Endothelial cell of umbilical vein (primary cell): Measurements from ENCODE around the gene ERAP2. TPM values are rescaled to one million over a fixed set of nuclear protein-coding genes. Genes with fewer than 3 reads are reported as not detected.

ENCODE experiments used
- BruUV-seq: library from RNA; stranded (reverse); fragments of 400-500 nt; replicated peaks from 2 replicates; lab custom pipeline; 2021; lab: Mats Ljungman, UMichigan
- CTCF ChIA-PET: fragments of 300-600, 350-600 bp; sonication (Branson Sonifier 250); formaldehyde crosslinking; loops from one replicate; lab custom pipeline; 2021; ENCODE audit warnings: antibody characterized with exemption, inconsistent platforms; lab: Charles Lee
- POLR2A ChIA-PET: fragments of 300-600, 350-600 bp; sonication (Branson Sonifier 250); formaldehyde crosslinking; loops from one replicate; lab custom pipeline; 2021; ENCODE audit warnings: antibody characterized with exemption, inconsistent platforms; lab: Charles Lee
- DNase-seq: peaks from one replicate; pipeline ENCODE4 v3.0.0-alpha.2; 2011; ENCODE audit warnings: low read depth, low spot score
- FAIRE-seq: peaks from 2 replicates; lab custom pipeline; 2011; peaks lifted over from hg19 to GRCh38; lab: Jason Lieb, UNC
- H2AFZ ChIP-seq: 2 replicates; pipeline ENCODE4 v1.6.0; 2012; ENCODE audit warnings: low read depth, low read length, control low read depth, inconsistent platforms
- H3K27ac ChIP-seq: 2 replicates; pipeline ENCODE4 v1.5.1; 2011; ENCODE audit warnings: low read depth, mild to moderate bottlenecking, control low read depth, low read length, moderate library complexity; ENCODE audit not compliant: insufficient read depth
- H3K27me3 ChIP-seq, 2 experiments: 2 replicates each; pipeline versions ENCODE4 v1.6.0 to v1.6.1; 2011; ENCODE audit warnings: low read length in 2 of 2, mixed read lengths in 1 of 2; ENCODE audit not compliant: control insufficient read depth in 2 of 2, insufficient read depth in 2 of 2
- H3K36me3 ChIP-seq, 2 experiments: 2 replicates in 1 of 2; 3 replicates in 1 of 2; pipeline ENCODE4 v1.5.1; 2011; ENCODE audit warnings: low read length in 2 of 2, mild to moderate bottlenecking in 1 of 2, moderate library complexity in 1 of 2; ENCODE audit not compliant: control insufficient read depth in 2 of 2, insufficient read depth in 2 of 2; ENCODE audit errors: extremely low read depth in 1 of 2
- H3K4me1 ChIP-seq: 3 replicates; pipeline ENCODE4 v1.5.1; 2011; ENCODE audit warnings: mild to moderate bottlenecking, low read length; ENCODE audit not compliant: control insufficient read depth, insufficient read depth; ENCODE audit errors: extremely low read depth
- H3K4me2 ChIP-seq: 2 replicates; pipeline ENCODE4 v1.6.1; 2011; ENCODE audit warnings: low read length, control low read depth, mixed read lengths; ENCODE audit not compliant: insufficient read depth
- H3K4me3 ChIP-seq, 3 experiments: fragments of 200-600 bp in 1 of 3; sonication (generic), shearing (Covaris generic) in 1 of 3; replicated peaks in 1 of 3; 2 replicates each; pipeline ENCODE4 v1.5.1; 2011 to 2016; ENCODE audit warnings: control low read depth in 3 of 3, low read length in 3 of 3, mild to moderate bottlenecking in 2 of 3, inconsistent platforms in 1 of 3, low read depth in 1 of 3, moderate library complexity in 1 of 3; ENCODE audit not compliant: insufficient read depth in 1 of 3
- H3K79me2 ChIP-seq: 2 replicates; pipeline ENCODE4 v1.6.0; 2012; ENCODE audit warnings: low read length, inconsistent platforms; ENCODE audit not compliant: control insufficient read depth, insufficient read depth
- H3K9ac ChIP-seq: replicated peaks from 2 replicates; pipeline ENCODE3; 2011; ENCODE audit warnings: low read length, control low read depth; ENCODE audit not compliant: insufficient read depth; ENCODE audit errors: extremely low read depth
- H3K9me1 ChIP-seq: replicated peaks from 3 replicates; pipeline ENCODE4 v1.6.0; 2011; ENCODE audit warnings: mild to moderate bottlenecking, low read length; ENCODE audit not compliant: control insufficient read depth, insufficient read depth; ENCODE audit errors: extremely low read depth
- H3K9me3 ChIP-seq: replicated peaks from 2 replicates; pipeline ENCODE4 v1.5.1; 2012; ENCODE audit warnings: low read length, inconsistent platforms; ENCODE audit not compliant: control insufficient read depth, insufficient read depth
- H4K20me1 ChIP-seq: replicated peaks from 2 replicates; pipeline ENCODE3; 2011; ENCODE audit warnings: mild to moderate bottlenecking, low read length; ENCODE audit not compliant: control insufficient read depth, insufficient read depth; ENCODE audit errors: extremely low read depth
- CTCF ChIP-seq, 2 donors: IDR thresholded peaks; 1 replicate in 1 of 2; 2 replicates in 1 of 2; pipeline ENCODE4 v1.5.1; 2011; ENCODE audit warnings: low read length in 2 of 2, mild to moderate bottlenecking in 2 of 2, moderate library complexity in 2 of 2, control low read depth in 1 of 2, inconsistent platforms in 1 of 2, low read depth in 1 of 2; ENCODE audit not compliant: insufficient read depth in 1 of 2; ENCODE audit errors: extremely low read depth in 1 of 2
- EZH2 ChIP-seq: IDR thresholded peaks from 2 replicates; pipeline ENCODE4 v1.6.1; 2012; ENCODE audit warnings: borderline replicate concordance, low read depth, mild to moderate bottlenecking, moderate library complexity, low read length, inconsistent platforms; ENCODE audit not compliant: severe bottlenecking
- FOS ChIP-seq: IDR thresholded peaks from 2 replicates; pipeline ENCODE4 v1.6.1; 2011; ENCODE audit warnings: mild to moderate bottlenecking, low read length, moderate library complexity, borderline replicate concordance; ENCODE audit not compliant: insufficient read depth
- GATA2 ChIP-seq: IDR thresholded peaks from 2 replicates; pipeline ENCODE4 v1.7.0; 2011; ENCODE audit warnings: low read depth, mild to moderate bottlenecking, moderate library complexity, mixed read lengths, low read length; ENCODE audit not compliant: insufficient read length, insufficient read depth
- JUN ChIP-seq: IDR thresholded peaks from 2 replicates; pipeline ENCODE4 v1.6.1; 2011; ENCODE audit warnings: borderline replicate concordance, low read depth; ENCODE audit not compliant: insufficient read length, insufficient read depth
- MAX ChIP-seq: IDR thresholded peaks from 2 replicates; pipeline ENCODE4 v1.6.1; 2011; ENCODE audit not compliant: insufficient read depth, insufficient read length
- MYC ChIP-seq: IDR thresholded peaks from one replicate; pipeline ENCODE4 v1.6.1; 2011; ENCODE audit warnings: mild to moderate bottlenecking, low read depth, low read length
- POLR2A ChIP-seq: IDR thresholded peaks from 2 replicates; pipeline ENCODE4 v1.6.1; 2012; ENCODE audit warnings: low read depth, mild to moderate bottlenecking, control low read depth, low read length
- POLR2AphosphoS5 ChIP-seq: IDR thresholded peaks from 2 replicates; pipeline ENCODE4 v1.6.1; 2012; ENCODE audit warnings: low read depth, mild to moderate bottlenecking, control low read depth, low read length, moderate library complexity; ENCODE audit not compliant: insufficient read depth
- dilution Hi-C: fragments of 300-500 bp; cut with MboI; formaldehyde crosslinking; loops from one replicate; pipeline ENCODE4 v1.15.0; 2019; ENCODE audit warnings: low sequenced_read_pairs; ENCODE audit not compliant: extremely low pct_ligation_motif_present
- intact Hi-C: fragments of 100-400 bp; cut with micrococcal nuclease; formaldehyde crosslinking; loops from one replicate; pipeline ENCODE4 v1.10.0; 2022
- polyA plus RNA-seq, 4 experiments: library from polyadenylated mRNA; depleted of rRNA in 3 of 4; stranded (reverse) in 3 of 4; unstranded in 1 of 4; fragments of >200 nt; gene quantifications; 2 replicates each; pipeline versions ENCODE4 v1.2.1 to v1.2.3, GENCODE V29; 2011 to 2012; ENCODE audit warnings: missing spikeins in 1 of 4
- total RNA-seq: library from RNA; stranded (reverse); gene quantifications from 2 replicates; pipeline ENCODE4 v1.2.3, GENCODE V29; 2021

ERAP2 gene
- total and polyA plus RNA-seq, 2 donors (not counting 3 experiments of a cell fraction or from before 2014, with no cell fraction given), result 3.1 to 10.0 TPM

GRCh38 chr5:96905864-96906263 lies 29.6 kb downstream of the ERAP2 start:
- intact Hi-C loops, result no loop called here
- no peak for FAIRE-seq
- DNase-seq, result no peak

More at GRCh38 chr5:96905864-96906263, 29.6 kb downstream of the ERAP2 start:
- H3K27ac ChIP-seq, result no peak overlapping the region
- H3K27me3 ChIP-seq, result no peaks in the 10 kb centered on the region
- H3K4me3 ChIP-seq, result no peak overlapping the region
- H3K4me2 ChIP-seq, result no peak overlapping the region
- no TSS peak for BruUV-seq
- H3K36me3 ChIP-seq, result peaks cover 2 to 15% of the 10 kb centered on the region in 2 experiments
- TF ChIP-seq GATA2 (no peak), MYC (no peak), POLR2A (no peak), CTCF (IDR thresholded peaks at IDR 0.05; ENCODE audit: extremely low read depth in 1 of 2, insufficient read depth in 1 of 2, low read depth in 1 of 2, low read length in 2 of 2) (no peak), FOS (no peak), MAX (no peak), POLR2AphosphoS5 (no peak), EZH2 (no peak), JUN (no peak)
- no peaks in the 10 kb centered on the region for H3K9me3 ChIP-seq
- no peak overlapping the region for H2AFZ ChIP-seq
- no peaks in the 10 kb centered on the region for H3K79me2 ChIP-seq
- H3K4me1 ChIP-seq, result no peaks in the 10 kb centered on the region
- H3K9ac ChIP-seq, result no peak overlapping the region
- ChIA-PET POLR2A (no interaction called here), CTCF (interaction anchor here (2.5 kb wide), 1 partner anchor 37 kb away, joined by 24 read pairs; no protein-coding TSS in a partner anchor)
- no peaks in the 10 kb centered on the region for H3K9me1 ChIP-seq
- dilution Hi-C loops, result no loop called here
- H4K20me1 ChIP-seq, result no peaks in the 10 kb centered on the region
